B cell (primary cell): ENCODE results near the gene TGM6. TPM values are rescaled to one million over a fixed set of nuclear protein-coding genes. Genes with fewer than 3 reads are reported as not detected.

Source experiments
- ATAC-seq: fragments of 200-7000 bp; cut with Tn5 transposase; one replicate; pipeline ENCODE4 v1.10.0; 2021; ENCODE audit warnings: low read depth, mild to moderate bottlenecking, moderate number of reproducible peaks, moderate library complexity
- CTCF ChIA-PET: fragments of 350-600 bp; sonication (Branson Sonifier 250); formaldehyde crosslinking; loops from one replicate; lab custom pipeline; 2021; ENCODE audit warnings: antibody characterized with exemption, inconsistent platforms; lab: Charles Lee
- POLR2A ChIA-PET: fragments of 350-600 bp; sonication (Branson Sonifier 250); formaldehyde crosslinking; loops from one replicate; lab custom pipeline; 2021; ENCODE audit warnings: antibody characterized with exemption; lab: Charles Lee
- DNase-seq: peaks from one replicate; pipeline ENCODE4 v3.0.0; 2013
- H2AFZ ChIP-seq: 2 replicates; pipeline ENCODE4 v1.6.1; 2012; ENCODE audit warnings: mild to moderate bottlenecking, low read depth, low read length; ENCODE audit not compliant: insufficient read depth, poor library complexity, severe bottlenecking
- H3K27ac ChIP-seq, 2 donors: 1 replicate in 1 of 2; 2 replicates in 1 of 2; pipeline ENCODE4 v1.5.1; 2012 to 2013; ENCODE audit warnings: low read length in 2 of 2, mild to moderate bottlenecking in 2 of 2, moderate library complexity in 1 of 2
- H3K27me3 ChIP-seq, 4 experiments: fragments of 200-600 bp in 1 of 4; sonication (generic) in 1 of 4; replicated peaks in 1 of 4; 1 replicate in 2 of 4; 2 replicates in 2 of 4; pipeline versions ENCODE4 v1.6.1 to v1.7.0; 2013 to 2016; ENCODE audit warnings: low read length in 3 of 4, mild to moderate bottlenecking in 2 of 4, mixed read lengths in 1 of 4, moderate library complexity in 1 of 4; ENCODE audit not compliant: insufficient read depth in 4 of 4, control insufficient read depth in 3 of 4; ENCODE audit errors: control extremely low read depth in 1 of 4
- H3K36me3 ChIP-seq, 2 experiments: replicated peaks in 1 of 2; 1 replicate in 1 of 2; 2 replicates in 1 of 2; pipeline versions ENCODE4 v1.6.1 to v1.7.1; 2013; ENCODE audit warnings: low read length in 1 of 2; ENCODE audit not compliant: insufficient read depth in 2 of 2, control insufficient read depth in 1 of 2; ENCODE audit errors: control extremely low read depth in 1 of 2, extremely low read depth in 1 of 2
- H3K4me1 ChIP-seq, 2 donors: fragments of 200-600 bp in 1 of 2; sonication (generic) in 1 of 2; 1 replicate in 1 of 2; 2 replicates in 1 of 2; pipeline versions ENCODE4 v1.5.1 to v1.6.1; 2013 to 2017; ENCODE audit warnings: low read length in 2 of 2; ENCODE audit not compliant: control insufficient read depth in 2 of 2, insufficient read depth in 2 of 2
- H3K4me2 ChIP-seq: replicated peaks from 2 replicates; pipeline ENCODE3; 2012; ENCODE audit warnings: mild to moderate bottlenecking, low read depth, low read length; ENCODE audit not compliant: poor library complexity, severe bottlenecking
- H3K4me3 ChIP-seq, 5 experiments: fragments of 200-600 bp in 1 of 5; sonication (generic) in 1 of 5; 1 replicate in 3 of 5; 2 replicates in 2 of 5; pipeline versions ENCODE4 v1.5.1 to v1.7.0; 2011 to 2016; ENCODE audit warnings: low read length in 4 of 5, mild to moderate bottlenecking in 4 of 5, low read depth in 2 of 5, control low read depth in 1 of 5, moderate library complexity in 1 of 5; ENCODE audit not compliant: insufficient read depth in 1 of 5; ENCODE audit errors: control extremely low read depth in 1 of 5, extremely low read depth in 1 of 5
- H3K79me2 ChIP-seq: fragments of 200-600 bp; sonication (generic); one replicate; pipeline ENCODE4 v1.6.0; 2016; ENCODE audit warnings: low read length; ENCODE audit not compliant: control insufficient read depth, insufficient read depth
- H3K9ac ChIP-seq: fragments of 200-600 bp; sonication (generic); 2 replicates; pipeline ENCODE4 v1.6.1; 2017; ENCODE audit warnings: mild to moderate bottlenecking, low read length, moderate library complexity
- H3K9me3 ChIP-seq, 3 donors: one replicate each; pipeline versions ENCODE4 v1.6.1 to v1.7.1; 2013; ENCODE audit warnings: low read length in 2 of 3; ENCODE audit not compliant: control insufficient read depth in 2 of 3, insufficient read depth in 1 of 3; ENCODE audit errors: control extremely low read depth in 1 of 3
- H4K20me1 ChIP-seq: 2 replicates; pipeline ENCODE4 v1.6.0; 2012; ENCODE audit warnings: mild to moderate bottlenecking, low read length; ENCODE audit not compliant: insufficient read depth, control insufficient read depth, poor library complexity, severe bottlenecking
- H3K27ac Mint-ChIP-seq: one replicate; pipeline ENCODE4 v1.8.0; 2021; ENCODE audit warnings: mixed read lengths
- H3K27me3 Mint-ChIP-seq: one replicate; pipeline ENCODE4 v1.8.0; 2021; ENCODE audit warnings: mixed read lengths
- H3K4me1 Mint-ChIP-seq: one replicate; pipeline ENCODE4 v1.8.0; 2021; ENCODE audit warnings: mixed read lengths
- H3K4me3 Mint-ChIP-seq: one replicate; pipeline ENCODE4 v1.8.0; 2021; ENCODE audit warnings: mixed read lengths
- H3K9me3 Mint-ChIP-seq: one replicate; pipeline ENCODE4 v1.8.0; 2022; ENCODE audit warnings: mixed read lengths; ENCODE audit not compliant: insufficient read depth
- CTCF ChIP-seq: fragments of 200-600 bp; IDR thresholded peaks from one replicate; pipeline ENCODE4 v1.8.0; 2022; ENCODE audit warnings: antibody characterized with exemption, mild to moderate bottlenecking
- EZH2 ChIP-seq: IDR thresholded peaks from 2 replicates; pipeline ENCODE4 v1.6.1; 2012; ENCODE audit warnings: borderline replicate concordance, low read depth, mild to moderate bottlenecking, moderate library complexity, low read length; ENCODE audit not compliant: insufficient read depth, poor library complexity, severe bottlenecking
- whole genome bisulfite sequencing: methylation state at CpG from one replicate; pipeline ENCODE4 v1.1.5; 2013; ENCODE audit warnings: missing lambda C conversion rate; ENCODE audit not compliant: insufficient coverage; 5-methylcytosine and 5-hydroxymethylcytosine counted together
- intact Hi-C: fragments of 100-400 bp; cut with micrococcal nuclease; formaldehyde crosslinking; loops from one replicate; pipeline ENCODE4 v1.10.0; 2022
- polyA plus RNA-seq: library from polyadenylated mRNA; depleted of rRNA; stranded (reverse); fragments of >200 nt; gene quantifications from 2 replicates; pipeline ENCODE4 v1.2.3, GENCODE V29; 2012
- total RNA-seq, 2 donors: library from RNA; stranded (reverse); fragments of 120-200 nt in 1 of 2; gene quantifications; 1 replicate in 1 of 2; 2 replicates in 1 of 2; pipeline versions ENCODE4 v1.2.3 to v1.2.4, GENCODE V29; 2013 to 2022

The TGM6 gene
- total and polyA plus RNA-seq, 2 donors (not counting 1 experiment from before 2014, with no cell fraction given): not detected

- Mint-ChIP-seq H3K9me3 (peaks cover 8% of the 10 kb centered on the region), H3K27me3 (peaks cover 30% of the 10 kb centered on the region), H3K4me3 (no peak overlapping the region), H3K27ac (no peak overlapping the region), H3K4me1 (no peaks in the 10 kb centered on the region)
- no peak overlapping the region for H3K4me3 ChIP-seq
- POLR2A ChIA-PET: no interaction called here
- TF ChIP-seq EZH2 (no peak), CTCF (no peak)
- no peaks in the 10 kb centered on the region for H3K79me2 ChIP-seq
- H3K36me3 ChIP-seq: no peaks in the 10 kb centered on the region
- H2AFZ ChIP-seq: no peak overlapping the region
- CTCF ChIA-PET: interaction anchor here (2.3 kb wide), 1 partner anchor 157 kb away, joined by 7 read pairs; no protein-coding TSS in a partner anchor
- H3K27me3 ChIP-seq: peaks cover 0 to 13% (median 5%) of the 10 kb centered on the region in 4 experiments
- intact Hi-C loops: no loop called here
- H3K27ac ChIP-seq: no peak overlapping the region
- no peak overlapping the region for H3K4me2 ChIP-seq
- peaks cover 0 to 10% (median 5%) of the 10 kb centered on the region in 3 donors for H3K9me3 ChIP-seq
- ATAC-seq (no peak), DNase-seq (no peak)
- WGBS: 64% methylated on average over 1 of the region's 3 CpGs
- no peak overlapping the region for H3K9ac ChIP-seq
- no peaks in the 10 kb centered on the region for H3K4me1 ChIP-seq
- H4K20me1 ChIP-seq: no peaks in the 10 kb centered on the region
Measured at GRCh38 chr20:2365666-2366065, 15.0 kb upstream of the TGM6 start.

DNA sequence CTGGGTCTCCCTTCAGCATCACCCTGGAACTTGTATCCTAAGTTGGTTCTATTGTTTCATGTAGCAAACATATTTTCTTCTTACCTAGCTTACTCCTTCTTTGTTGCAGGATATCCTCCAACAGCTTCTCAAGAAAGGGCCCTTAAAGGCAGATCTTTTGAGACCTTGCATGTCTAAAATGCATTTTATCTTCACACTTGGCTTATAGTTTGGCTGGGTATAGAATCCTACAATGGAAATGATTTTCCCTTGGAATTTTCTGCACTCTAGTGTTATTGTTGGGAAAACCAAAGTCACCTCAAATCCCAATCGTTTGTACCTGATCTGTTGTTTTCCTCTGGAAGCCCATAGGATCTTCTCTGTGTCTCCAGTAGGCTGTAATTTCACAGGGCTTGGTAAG lies 12.1 kb upstream of the TGM6 start:
- H3K4me3 ChIP-seq: no peak overlapping the region
- H3K79me2 ChIP-seq: no peaks in the 10 kb centered on the region
- POLR2A ChIA-PET: no interaction called here
- H3K27ac Mint-ChIP-seq: no peak overlapping the region
- H3K9me3 ChIP-seq: peaks cover 0 to 2% (median 2%) of the 10 kb centered on the region in 3 donors
- peaks cover 45% of the 10 kb centered on the region for H3K27me3 Mint-ChIP-seq
- no peak overlapping the region for H3K9ac ChIP-seq
- TF ChIP-seq CTCF (no peak), EZH2 (no peak)
- no peak overlapping the region for H3K4me2 ChIP-seq
- ATAC-seq: no peak
- CTCF ChIA-PET: interaction anchor here (1.1 kb wide), 1 partner anchor 85 kb away, joined by 3 read pairs; no protein-coding TSS in a partner anchor
- H3K4me1 Mint-ChIP-seq: no peaks in the 10 kb centered on the region
- no peak for DNase-seq
- H2AFZ ChIP-seq: no peak overlapping the region
- H4K20me1 ChIP-seq: no peaks in the 10 kb centered on the region
- H3K4me3 Mint-ChIP-seq: no peak overlapping the region
- H3K36me3 ChIP-seq: no peaks in the 10 kb centered on the region
- H3K27me3 ChIP-seq: peaks cover 0 to 16% (median 7%) of the 10 kb centered on the region in 4 experiments
- intact Hi-C loops: no loop called here
- no peaks in the 10 kb centered on the region for H3K4me1 ChIP-seq
- H3K27ac ChIP-seq: no peak overlapping the region
- 83% methylated on average over 1 of the region's 1 CpG for WGBS
- H3K9me3 Mint-ChIP-seq: peaks cover 3% of the 10 kb centered on the region
